Mesothelial cell of epicardium (in vitro differentiated cells): ENCODE measurements around the gene COL5A1. TPM values are rescaled to one million over a fixed set of nuclear protein-coding genes. Genes with fewer than 3 reads are reported as not detected.
A peak's percentile ranks its signal among the peaks of the same experiment; 100 is the strongest.

Source experiments
- DNase-seq, 2 experiments: peaks; one replicate each; pipeline ENCODE4 v3.0.0; 2021; ENCODE audit warnings: low spot score in 2 of 2; ENCODE audit not compliant: unreplicated experiment in 2 of 2
- H3K27ac Mint-ChIP-seq: 2 replicates; pipeline ENCODE4 v1.8.0; 2021; ENCODE audit warnings: mixed read lengths
- H3K27me3 Mint-ChIP-seq: 2 replicates; pipeline ENCODE4 v1.8.0; 2021; ENCODE audit warnings: low read depth, mixed read lengths
- H3K36me3 Mint-ChIP-seq: 2 replicates; pipeline ENCODE4 v1.8.0; 2021; ENCODE audit warnings: mixed read lengths
- H3K4me1 Mint-ChIP-seq: 2 replicates; pipeline ENCODE4 v1.8.0; 2021; ENCODE audit warnings: mixed read lengths
- H3K4me3 Mint-ChIP-seq: 2 replicates; pipeline ENCODE4 v1.8.0; 2021; ENCODE audit warnings: mild to moderate bottlenecking, moderate library complexity, mixed read lengths
- H3K9me3 Mint-ChIP-seq: 2 replicates; pipeline ENCODE4 v1.8.0; 2021; ENCODE audit warnings: mixed read lengths
- total RNA-seq: library from RNA; stranded (reverse); gene quantifications from 3 replicates; pipeline ENCODE4 v1.2.1, GENCODE V29; 2021
- TF ChIP-seq, protein P1 (sequence below): fragments of 200-600 bp; sonication (generic); IDR thresholded peaks from one replicate; pipeline ENCODE4 v1.5.0; 2021; ENCODE audit warnings: antibody characterized with exemption; ENCODE audit not compliant: unreplicated experiment

The COL5A1 gene
- total RNA-seq, 1 donor from 2014 or later, result 605 TPM

DNA sequence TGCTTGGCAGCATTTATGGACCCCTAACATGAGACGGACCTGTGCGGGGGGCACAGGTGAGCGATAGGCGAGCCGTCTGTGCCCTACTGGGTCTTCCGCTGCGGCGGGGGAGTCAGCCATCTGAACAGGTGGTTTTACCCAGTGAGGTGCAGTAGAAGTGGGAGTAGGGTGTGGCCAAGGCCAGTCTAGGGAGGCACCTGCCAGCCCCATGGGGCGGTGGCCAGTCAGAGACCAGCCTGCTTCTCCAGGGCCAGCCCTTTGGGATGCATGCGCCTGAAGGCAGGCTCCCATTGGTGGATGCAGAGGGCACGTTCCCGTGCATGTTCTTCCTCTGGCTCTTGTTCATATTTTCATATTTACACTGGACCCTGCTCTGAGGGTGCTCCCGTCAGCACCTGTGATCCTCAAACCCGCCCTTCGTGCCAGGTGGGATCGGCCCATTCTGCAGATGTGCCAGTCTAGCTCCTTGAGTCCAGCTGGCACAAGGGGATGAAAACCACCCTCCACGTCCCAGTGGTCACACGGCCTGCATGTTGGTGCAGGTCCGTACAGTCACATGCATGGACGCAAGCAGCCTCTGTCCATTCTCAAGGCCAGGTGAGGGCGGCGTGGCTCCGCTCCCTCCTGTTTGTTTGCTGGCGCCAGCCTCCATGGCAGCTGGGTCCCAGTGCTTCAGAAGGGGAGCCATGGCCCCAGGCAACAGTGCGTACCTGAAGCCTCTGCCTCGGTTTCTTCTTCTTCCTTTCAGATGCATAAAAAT is 9.0 kb downstream of the COL5A1 start:
- H3K4me3 Mint-ChIP-seq, result no peak overlapping the region
- no peak overlapping the region for H3K27ac Mint-ChIP-seq
- H3K4me1 Mint-ChIP-seq, result peaks cover 23% of the 10 kb centered on the region
- DNase-seq, result no peak
- H3K36me3 Mint-ChIP-seq, result peaks cover 9% of the 10 kb centered on the region
- no peaks in the 10 kb centered on the region for H3K27me3 Mint-ChIP-seq
- TF ChIP-seq, protein P1, sequence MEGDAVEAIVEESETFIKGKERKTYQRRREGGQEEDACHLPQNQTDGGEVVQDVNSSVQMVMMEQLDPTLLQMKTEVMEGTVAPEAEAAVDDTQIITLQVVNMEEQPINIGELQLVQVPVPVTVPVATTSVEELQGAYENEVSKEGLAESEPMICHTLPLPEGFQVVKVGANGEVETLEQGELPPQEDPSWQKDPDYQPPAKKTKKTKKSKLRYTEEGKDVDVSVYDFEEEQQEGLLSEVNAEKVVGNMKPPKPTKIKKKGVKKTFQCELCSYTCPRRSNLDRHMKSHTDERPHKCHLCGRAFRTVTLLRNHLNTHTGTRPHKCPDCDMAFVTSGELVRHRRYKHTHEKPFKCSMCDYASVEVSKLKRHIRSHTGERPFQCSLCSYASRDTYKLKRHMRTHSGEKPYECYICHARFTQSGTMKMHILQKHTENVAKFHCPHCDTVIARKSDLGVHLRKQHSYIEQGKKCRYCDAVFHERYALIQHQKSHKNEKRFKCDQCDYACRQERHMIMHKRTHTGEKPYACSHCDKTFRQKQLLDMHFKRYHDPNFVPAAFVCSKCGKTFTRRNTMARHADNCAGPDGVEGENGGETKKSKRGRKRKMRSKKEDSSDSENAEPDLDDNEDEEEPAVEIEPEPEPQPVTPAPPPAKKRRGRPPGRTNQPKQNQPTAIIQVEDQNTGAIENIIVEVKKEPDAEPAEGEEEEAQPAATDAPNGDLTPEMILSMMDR, result no peak
- no peaks in the 10 kb centered on the region for H3K9me3 Mint-ChIP-seq

DNA sequence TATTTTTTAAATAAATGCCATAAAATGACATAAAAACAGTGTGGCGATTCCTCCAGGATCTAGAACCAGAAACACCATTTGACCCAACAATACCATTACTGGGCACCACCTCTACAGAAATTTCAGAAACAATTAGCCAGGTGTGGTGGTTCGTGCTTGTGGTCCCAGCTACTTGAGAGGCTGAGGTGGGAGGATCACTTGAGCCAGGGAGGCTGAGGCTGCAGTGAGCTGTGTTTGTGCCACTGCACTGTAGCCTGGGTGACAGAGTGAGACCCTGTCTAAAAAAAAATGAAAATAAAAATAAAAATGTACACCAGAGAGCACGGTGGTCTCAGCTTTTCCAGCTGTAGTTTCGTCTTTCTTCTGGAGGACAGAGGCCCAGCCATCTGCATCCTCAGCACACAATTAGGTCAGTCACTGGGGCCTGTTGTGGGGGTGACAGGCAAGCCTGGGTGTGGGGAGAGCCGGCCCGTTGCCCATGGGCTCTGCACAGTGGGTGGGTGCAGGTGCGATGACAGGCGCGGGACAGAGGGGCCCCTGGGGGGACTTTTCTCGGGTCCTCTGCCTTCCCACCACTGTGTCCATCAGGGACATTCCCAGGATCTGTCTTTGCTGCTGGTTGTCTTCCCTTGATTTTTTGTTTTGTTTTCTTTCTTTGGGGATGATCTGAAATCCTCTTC is 9.8 kb downstream of the COL5A1 start:
- peaks cover 16% of the 10 kb centered on the region for H3K4me1 Mint-ChIP-seq
- no peak overlapping the region for H3K27ac Mint-ChIP-seq
- no peaks in the 10 kb centered on the region for H3K27me3 Mint-ChIP-seq
- DNase-seq, result no peak
- no peak overlapping the region for H3K4me3 Mint-ChIP-seq
- peaks cover 9% of the 10 kb centered on the region for H3K36me3 Mint-ChIP-seq
- TF ChIP-seq, protein P1, result no peak
- H3K9me3 Mint-ChIP-seq, result no peaks in the 10 kb centered on the region

DNA sequence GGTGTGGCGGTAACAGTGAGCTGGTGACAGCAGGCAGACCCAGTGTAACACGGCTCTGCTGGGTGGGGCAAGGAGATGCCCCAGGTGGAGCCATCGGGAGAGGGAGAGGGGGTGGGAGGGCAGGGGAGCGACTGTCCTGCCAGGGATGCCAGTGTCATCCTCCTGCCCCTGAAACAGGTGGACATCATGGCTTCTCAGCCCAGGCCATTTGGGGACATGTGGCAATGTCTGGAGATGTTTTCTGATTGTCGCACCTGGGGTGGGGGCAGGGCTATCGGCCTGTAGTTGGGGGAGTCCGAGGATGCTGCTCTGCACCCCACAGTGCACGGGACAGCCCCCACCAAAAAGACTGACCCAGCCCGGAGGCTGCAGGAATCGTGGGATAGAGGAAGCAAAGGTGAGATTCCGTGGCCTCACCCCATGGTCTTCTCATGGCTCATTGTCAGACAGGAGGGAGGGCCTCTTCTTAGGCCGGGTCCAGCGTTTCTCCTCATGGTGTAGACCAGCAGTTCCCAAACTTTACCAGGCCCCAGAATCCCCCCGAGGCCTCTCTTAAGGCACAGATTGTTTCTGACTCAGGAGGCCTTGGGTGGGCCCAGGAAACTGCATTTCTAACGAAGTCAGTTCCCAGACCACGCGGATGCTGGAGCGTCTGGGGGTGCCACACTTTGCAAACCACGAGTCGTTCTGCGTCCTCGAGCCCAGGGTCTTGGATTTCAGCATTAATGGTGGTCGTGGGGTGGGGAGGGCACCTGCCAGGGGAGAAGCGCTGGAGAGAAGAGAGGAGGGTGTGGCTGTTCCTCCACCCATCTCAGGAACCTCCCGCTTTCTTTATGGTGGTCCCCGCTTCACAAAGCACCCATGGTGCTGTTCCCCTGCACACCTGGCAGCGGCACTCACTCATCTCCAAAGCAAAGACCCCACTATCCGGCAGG is 11.0 kb downstream of the COL5A1 start:
- Mint-ChIP-seq H3K27me3 (no peaks in the 10 kb centered on the region), H3K36me3 (peaks cover 9% of the 10 kb centered on the region), H3K4me3 (no peak overlapping the region), H3K27ac (peak overlapping the region; percentile 61), H3K4me1 (peaks cover 5% of the 10 kb centered on the region), H3K9me3 (no peaks in the 10 kb centered on the region)
- TF ChIP-seq, protein P1, result no peak
- no peak for DNase-seq

DNA sequence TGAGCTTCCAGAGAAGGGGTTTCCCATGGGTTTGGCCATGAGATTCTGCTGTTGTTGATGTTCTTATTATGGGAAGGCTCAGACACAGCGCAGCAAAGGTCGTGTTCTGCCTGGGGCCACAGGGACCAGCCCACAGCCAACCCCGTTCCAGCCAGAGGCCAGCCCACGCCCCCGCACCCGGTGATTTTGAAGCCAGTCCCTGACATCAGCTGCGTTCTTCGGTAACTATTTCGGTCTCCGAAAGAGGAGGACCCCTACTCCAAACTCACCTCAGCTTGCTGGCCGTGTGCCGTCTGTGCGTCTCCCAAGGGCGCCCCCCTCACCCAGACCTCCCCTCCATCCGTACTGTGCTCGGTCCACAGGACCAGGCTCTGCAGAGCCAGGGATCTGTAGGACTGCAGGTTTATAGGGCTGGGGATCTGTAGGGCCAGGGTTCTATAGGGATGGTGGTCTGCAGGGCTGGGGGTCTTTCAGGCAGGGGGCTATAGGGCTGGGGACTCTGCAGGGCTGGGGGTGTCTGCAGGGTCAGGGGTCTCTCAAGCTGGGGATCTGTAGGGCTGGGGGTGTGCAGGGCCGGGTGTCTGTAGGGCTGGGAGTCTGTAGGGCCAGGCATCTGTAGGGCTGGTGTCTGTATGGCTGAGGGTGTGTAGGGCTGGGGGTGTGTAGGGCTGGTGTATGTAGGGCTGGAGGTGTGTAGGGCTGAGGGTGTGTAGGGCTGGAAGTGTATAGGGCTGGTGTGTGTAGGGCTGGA is 11.8 kb downstream of the COL5A1 start:
- no peak overlapping the region for H3K27ac Mint-ChIP-seq
- TF ChIP-seq, protein P1, result no peak
- no peak for DNase-seq
- H3K9me3 Mint-ChIP-seq, result no peaks in the 10 kb centered on the region
- peaks cover 6% of the 10 kb centered on the region for H3K36me3 Mint-ChIP-seq
- peaks cover 8% of the 10 kb centered on the region for H3K4me1 Mint-ChIP-seq
- no peaks in the 10 kb centered on the region for H3K27me3 Mint-ChIP-seq
- no peak overlapping the region for H3K4me3 Mint-ChIP-seq

DNA sequence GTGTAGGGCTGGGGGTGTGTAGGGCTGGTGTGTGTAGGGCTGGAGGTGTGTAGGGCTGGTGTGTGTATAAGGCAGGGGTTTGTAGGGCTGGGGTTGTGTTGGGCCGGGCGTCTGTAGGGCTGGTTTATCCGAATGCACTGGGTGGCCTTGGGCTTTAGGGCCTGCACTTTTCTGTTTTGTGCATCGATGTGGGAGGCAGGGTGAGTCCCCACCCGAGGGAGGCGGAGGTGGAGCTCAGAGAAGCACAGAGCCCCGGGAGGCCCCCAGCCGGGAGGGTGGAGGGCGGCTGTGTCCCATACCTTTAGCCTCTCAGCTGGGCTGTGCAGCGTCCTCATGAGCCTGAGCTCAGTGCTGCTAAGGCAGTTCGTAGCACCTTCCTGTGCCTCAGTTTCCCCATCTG is 13.5 kb downstream of the COL5A1 start:
- H3K9me3 Mint-ChIP-seq, result no peaks in the 10 kb centered on the region
- H3K4me3 Mint-ChIP-seq, result no peak overlapping the region
- TF ChIP-seq, protein P1, result no peak
- H3K4me1 Mint-ChIP-seq, result peaks cover 25% of the 10 kb centered on the region
- no peak overlapping the region for H3K27ac Mint-ChIP-seq
- H3K36me3 Mint-ChIP-seq, result peaks cover 3% of the 10 kb centered on the region
- no peaks in the 10 kb centered on the region for H3K27me3 Mint-ChIP-seq
- DNase-seq, result no peak
